ENCODE results near the gene ALOX5AP. TPM values are rescaled to one million over a fixed set of nuclear protein-coding genes. Genes with fewer than 3 reads are reported as not detected.

The ALOX5AP gene
- total RNA-seq, 1 donor from 2014 or later = not detected

- peak in 1 of 2 donors; percentile 31 for DNase-seq (ENCODE audit: low read depth in 2 of 2)
These were observed 61.6 kb downstream of the ALOX5AP start for GRCh38 chr13:30796631-30797601.

- DNase-seq (ENCODE audit: low read depth in 2 of 2) = no peak
These were observed 62.6 kb downstream of the ALOX5AP start for GRCh38 chr13:30797847-30798535.

DNA sequence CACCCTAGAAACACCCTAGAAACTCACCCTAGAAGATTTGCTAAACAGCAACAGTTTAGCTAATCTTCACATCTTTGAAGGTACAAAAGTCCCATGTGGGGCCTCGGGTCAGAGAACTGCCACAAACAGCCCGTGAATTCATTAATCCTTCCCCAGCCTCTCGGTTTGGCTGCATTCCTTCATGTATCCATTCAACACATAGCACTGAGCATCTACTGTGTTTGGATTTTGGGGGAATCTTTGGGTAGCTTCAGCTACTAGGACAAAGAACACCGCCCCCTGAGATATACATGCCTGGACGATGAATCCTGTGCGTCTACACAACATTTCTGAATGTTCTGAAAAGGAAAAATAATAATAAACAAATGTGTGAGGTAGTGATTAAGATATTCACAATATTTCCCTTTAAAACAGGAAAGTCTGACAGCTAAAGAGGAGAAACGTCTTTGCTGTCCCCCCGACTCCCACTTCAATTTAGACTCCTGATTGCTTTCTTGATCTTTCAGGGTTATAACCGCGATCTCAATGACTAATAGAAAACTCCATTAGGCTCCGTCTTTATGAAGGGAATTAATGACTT, 63.5 kb downstream of the ALOX5AP start:
- DNase-seq (ENCODE audit: low read depth in 2 of 2) = no peak

- peak in 1 of 2 donors; percentile 69 for DNase-seq (ENCODE audit: low read depth in 2 of 2)
These were observed 64.0 kb downstream of the ALOX5AP start for GRCh38 chr13:30799356-30799824.

- no peak for DNase-seq (ENCODE audit: low read depth in 2 of 2)
These were observed 64.8 kb downstream of the ALOX5AP start for GRCh38 chr13:30800107-30800506.

DNA sequence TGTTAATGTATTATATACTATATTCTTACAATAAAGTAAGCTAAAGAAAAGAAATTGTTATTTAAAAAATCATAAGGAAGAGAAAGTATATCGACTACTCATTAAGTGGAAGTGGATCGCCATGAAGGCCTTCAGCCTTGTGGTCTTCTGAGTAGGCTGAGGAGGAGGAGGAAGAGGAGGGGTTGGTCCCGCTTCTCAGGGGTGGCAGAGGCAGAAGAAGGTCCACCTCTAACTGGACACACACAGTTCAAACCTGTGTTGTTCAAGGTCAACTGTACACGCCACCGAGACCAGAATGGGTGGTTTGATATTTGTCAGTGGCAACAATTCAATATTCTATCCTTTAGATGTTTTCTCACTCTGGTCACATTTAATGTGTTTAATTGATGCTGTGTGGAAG, 67.2 kb downstream of the ALOX5AP start:
- DNase-seq (ENCODE audit: low read depth in 2 of 2) = no peak

GRCh38 chr13:30802953-30803478, 67.7 kb downstream of the ALOX5AP start:
- DNase-seq (ENCODE audit: low read depth in 2 of 2) = peak; percentile 82 to 83

GRCh38 chr13:30803749-30804148, 68.4 kb downstream of the ALOX5AP start:
- no peak for DNase-seq (ENCODE audit: low read depth in 2 of 2)

DNA sequence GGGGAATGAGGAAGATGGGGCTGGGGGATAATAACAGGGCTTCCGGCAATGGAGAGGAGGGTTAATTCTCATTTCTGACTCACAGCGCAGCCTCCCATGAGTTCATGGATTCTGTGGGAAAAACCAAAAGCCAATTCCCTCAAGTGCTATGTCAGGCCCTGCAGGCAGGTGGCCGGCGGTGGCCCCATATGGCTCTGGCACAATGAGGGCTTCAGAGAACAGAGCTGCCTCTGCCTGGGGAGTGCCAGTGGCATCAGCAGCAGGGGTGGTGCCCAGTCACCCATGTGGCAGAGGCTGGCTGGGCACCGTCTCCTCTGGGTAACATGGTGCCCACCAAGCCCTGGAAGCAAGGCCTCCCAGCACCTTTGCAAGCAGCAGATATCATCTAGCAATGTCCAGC, 69.1 kb downstream of the ALOX5AP start:
- no peak for DNase-seq (ENCODE audit: low read depth in 2 of 2)

- DNase-seq (ENCODE audit: low read depth in 2 of 2) = no peak
These were observed 69.8 kb downstream of the ALOX5AP start for GRCh38 chr13:30805132-30805537.

GRCh38 chr13:30805603-30806011, 70.3 kb downstream of the ALOX5AP start:
- DNase-seq (ENCODE audit: low read depth in 2 of 2) = peak in 1 of 2 donors; percentile 67

DNA sequence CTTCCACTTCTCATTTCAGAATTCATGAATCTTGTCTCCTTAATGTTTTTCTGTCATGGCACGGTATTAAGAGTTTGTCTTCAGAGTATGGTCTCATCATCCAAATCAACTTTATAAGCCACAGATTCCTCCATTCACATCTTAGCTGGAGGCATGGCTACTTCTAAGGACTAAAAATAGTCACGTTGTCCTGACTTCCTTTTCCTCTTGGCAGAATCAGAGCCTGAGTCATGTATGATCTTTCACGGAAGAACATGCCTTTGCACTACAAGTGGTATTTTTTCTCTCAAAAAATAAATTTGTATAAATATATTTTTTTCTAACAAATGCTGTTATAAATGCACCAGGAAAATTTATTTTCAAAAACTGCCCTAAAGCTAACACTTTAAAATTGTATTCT, 71.4 kb downstream of the ALOX5AP start:
- DNase-seq (ENCODE audit: low read depth in 2 of 2) = peak; percentile 51 to 88

GRCh38 chr13:30807392-30807791, 72.0 kb downstream of the ALOX5AP start:
- DNase-seq (ENCODE audit: low read depth in 2 of 2) = no peak

- DNase-seq (ENCODE audit: low read depth in 2 of 2) = peak in 1 of 2 donors; percentile 29
These were observed 73.3 kb downstream of the ALOX5AP start for GRCh38 chr13:30808600-30808999.

- DNase-seq (ENCODE audit: low read depth in 2 of 2) = no peak
These were observed 74.4 kb downstream of the ALOX5AP start for GRCh38 chr13:30809787-30810186.

GRCh38 chr13:30810261-30810701, 74.9 kb downstream of the ALOX5AP start:
- peak; percentile 38 to 47 for DNase-seq (ENCODE audit: low read depth in 2 of 2)

GRCh38 chr13:30810801-30811200, 75.5 kb downstream of the ALOX5AP start:
- DNase-seq (ENCODE audit: low read depth in 2 of 2) = no peak
